ENCODE measurements around the gene LCN10. TPM values are rescaled to one million over a fixed set of nuclear protein-coding genes. Genes with fewer than 3 reads are reported as not detected.

LCN10 gene
- total RNA-seq, 1 donor from 2014 or later = not detected

DNA sequence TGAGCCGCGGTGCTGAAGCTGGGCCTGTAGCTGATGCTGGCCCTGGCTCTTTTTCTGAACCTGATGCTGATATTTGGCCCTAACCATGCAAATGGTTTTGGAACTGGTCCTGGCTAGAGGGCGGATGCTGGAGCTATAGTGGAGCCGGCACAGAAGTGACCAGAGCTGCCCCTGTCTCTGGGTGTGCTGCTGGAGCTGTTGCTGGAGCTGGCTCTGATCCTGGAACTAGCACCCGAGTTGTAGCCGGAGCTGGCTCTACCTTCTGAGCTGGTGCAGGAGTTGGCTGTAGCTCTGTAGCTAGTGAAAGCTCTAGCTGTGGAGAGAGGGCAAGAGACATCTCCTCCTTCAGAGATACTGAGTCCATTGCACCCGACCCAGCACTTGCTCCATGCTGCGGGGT is 12.8 kb downstream of the LCN10 start:
- Histone ChIP-seq H3K9me3 (ENCODE audit: low read depth) (no peaks in the 10 kb centered on the region), H3K9ac (no peak overlapping the region), H3K27ac (no peak overlapping the region), H3K4me2 (no peak overlapping the region), H3K27me3 (peaks cover 17% of the 10 kb centered on the region), H2AFZ (replicated peaks) (no peak overlapping the region), H3K79me2 (ENCODE audit: low read depth) (peaks cover 35% of the 10 kb centered on the region), H3F3A (ENCODE audit: low read depth) (peaks cover 23% of the 10 kb centered on the region), H3K4me3 (no peak overlapping the region), H3K4me1 (peaks cover 9% of the 10 kb centered on the region), H4K20me1 (ENCODE audit: low read depth) (peaks cover 29% of the 10 kb centered on the region), H3K36me3 (no peaks in the 10 kb centered on the region)
- TF ChIP-seq CTCF (IDR thresholded peaks at IDR 0.05) (no peak), EZH2 (IDR thresholded peaks at IDR 0.05) (no peak), EZH2phosphoT487 (IDR thresholded peaks at IDR 0.05) (no peak)
- no peaks in the 10 kb centered on the region for H3K9me3 Mint-ChIP-seq
- no peak for DNase-seq (ENCODE audit: low spot score)
- H3K36me3 Mint-ChIP-seq = peaks cover 10% of the 10 kb centered on the region
- no peak overlapping the region for H3K27ac Mint-ChIP-seq
- peaks cover 26% of the 10 kb centered on the region for H3K4me1 Mint-ChIP-seq
- H3K4me3 Mint-ChIP-seq = peak overlapping the region; percentile 76
- peaks cover 18% of the 10 kb centered on the region for H3K27me3 Mint-ChIP-seq (ENCODE audit: insufficient read depth, low read depth)

GRCh38 chr9:136729144-136729543 is 13.6 kb downstream of the LCN10 start:
- DNase-seq (ENCODE audit: low spot score) = no peak
- Mint-ChIP-seq H3K27ac (no peak overlapping the region), H3K4me3 (peak overlapping the region; percentile 76), H3K36me3 (peaks cover 14% of the 10 kb centered on the region), H3K4me1 (peaks cover 26% of the 10 kb centered on the region), H3K9me3 (no peaks in the 10 kb centered on the region), H3K27me3 (ENCODE audit: insufficient read depth, low read depth) (peaks cover 18% of the 10 kb centered on the region)
- no peak overlapping the region for H2AFZ ChIP-seq (replicated peaks)
- H4K20me1 ChIP-seq (ENCODE audit: low read depth) = peaks cover 37% of the 10 kb centered on the region
- H3K9ac ChIP-seq = no peak overlapping the region
- H3K4me1 ChIP-seq = peaks cover 9% of the 10 kb centered on the region
- H3K27ac ChIP-seq = no peak overlapping the region
- peak overlapping the region; percentile 82 for H3K4me2 ChIP-seq
- TF ChIP-seq EZH2 (IDR thresholded peaks at IDR 0.05) (no peak), CTCF (IDR thresholded peaks at IDR 0.05) (no peak), EZH2phosphoT487 (IDR thresholded peaks at IDR 0.05) (no peak)
- peaks cover 31% of the 10 kb centered on the region for H3F3A ChIP-seq (ENCODE audit: low read depth)
- H3K9me3 ChIP-seq (ENCODE audit: low read depth) = no peaks in the 10 kb centered on the region
- peaks cover 43% of the 10 kb centered on the region for H3K79me2 ChIP-seq (ENCODE audit: low read depth)
- H3K36me3 ChIP-seq = no peaks in the 10 kb centered on the region
- peaks cover 17% of the 10 kb centered on the region for H3K27me3 ChIP-seq
- H3K4me3 ChIP-seq = peak overlapping the region; percentile 89

GRCh38 chr9:136728548-136729123 is 14.1 kb downstream of the LCN10 start:
- DNase-seq (ENCODE audit: low spot score) = peak; percentile 75
- peaks cover 42% of the 10 kb centered on the region for H4K20me1 ChIP-seq (ENCODE audit: low read depth)

More at GRCh38 chr9:136728548-136729123, 14.1 kb downstream of the LCN10 start:
- Histone ChIP-seq H3K4me3 (peak overlapping the region; percentile 89), H3K9me3 (ENCODE audit: low read depth) (no peaks in the 10 kb centered on the region), H3F3A (ENCODE audit: low read depth) (peaks cover 36% of the 10 kb centered on the region), H3K4me2 (peak overlapping the region; percentile 82), H3K79me2 (ENCODE audit: low read depth) (peaks cover 43% of the 10 kb centered on the region), H3K27me3 (peaks cover 17% of the 10 kb centered on the region), H3K9ac (no peak overlapping the region), H3K4me1 (peaks cover 9% of the 10 kb centered on the region), H2AFZ (replicated peaks) (peak overlapping the region; percentile 85), H3K36me3 (no peaks in the 10 kb centered on the region), H3K27ac (no peak overlapping the region)
- Mint-ChIP-seq H3K4me1 (peaks cover 27% of the 10 kb centered on the region), H3K27me3 (ENCODE audit: insufficient read depth, low read depth) (peaks cover 16% of the 10 kb centered on the region), H3K9me3 (no peaks in the 10 kb centered on the region), H3K4me3 (peak overlapping the region; percentile 76), H3K36me3 (peaks cover 18% of the 10 kb centered on the region), H3K27ac (no peak overlapping the region)
- TF ChIP-seq EZH2phosphoT487 (IDR thresholded peaks at IDR 0.05) (no peak), EZH2 (IDR thresholded peaks at IDR 0.05) (no peak), CTCF (IDR thresholded peaks at IDR 0.05) (no peak)
